Stimulated activated naive CD4-positive, alpha-beta T cell treated with Interleukin-2 at 50 U/mL for 16 hours (primary cell): Measurements from ENCODE around the gene MMD.
"Not testable (repeated sequence)": the region's sequence is repeated elsewhere in the genome, so short reads cannot be mapped to it uniquely, and the experiment has no call there.

ENCODE experiments used
- DNase-seq: peaks from one replicate; lab custom pipeline; 2025; lab: John Stamatoyannopoulos, UW

The MMD gene

DNA sequence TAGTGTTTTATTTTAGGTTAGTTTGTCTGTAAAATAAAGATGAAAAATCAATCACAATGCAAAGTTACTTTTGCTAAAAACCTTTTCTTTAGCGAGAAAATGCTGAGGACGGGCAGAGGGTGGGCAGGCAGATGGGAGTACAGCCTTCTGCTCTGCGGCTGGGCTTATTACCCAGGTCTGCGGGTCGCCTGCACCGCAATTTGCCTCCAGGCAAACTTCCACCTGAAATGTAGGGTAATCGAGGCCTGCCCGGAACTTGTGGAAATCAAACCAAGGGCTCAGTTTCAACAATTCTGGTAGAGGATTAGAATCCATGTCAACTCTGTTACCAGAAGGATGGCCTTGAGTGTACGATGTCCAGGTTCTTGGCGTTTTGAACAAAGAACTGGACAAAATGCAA, 22.3 kb upstream of the MMD start:
- no peak for DNase-seq

DNA sequence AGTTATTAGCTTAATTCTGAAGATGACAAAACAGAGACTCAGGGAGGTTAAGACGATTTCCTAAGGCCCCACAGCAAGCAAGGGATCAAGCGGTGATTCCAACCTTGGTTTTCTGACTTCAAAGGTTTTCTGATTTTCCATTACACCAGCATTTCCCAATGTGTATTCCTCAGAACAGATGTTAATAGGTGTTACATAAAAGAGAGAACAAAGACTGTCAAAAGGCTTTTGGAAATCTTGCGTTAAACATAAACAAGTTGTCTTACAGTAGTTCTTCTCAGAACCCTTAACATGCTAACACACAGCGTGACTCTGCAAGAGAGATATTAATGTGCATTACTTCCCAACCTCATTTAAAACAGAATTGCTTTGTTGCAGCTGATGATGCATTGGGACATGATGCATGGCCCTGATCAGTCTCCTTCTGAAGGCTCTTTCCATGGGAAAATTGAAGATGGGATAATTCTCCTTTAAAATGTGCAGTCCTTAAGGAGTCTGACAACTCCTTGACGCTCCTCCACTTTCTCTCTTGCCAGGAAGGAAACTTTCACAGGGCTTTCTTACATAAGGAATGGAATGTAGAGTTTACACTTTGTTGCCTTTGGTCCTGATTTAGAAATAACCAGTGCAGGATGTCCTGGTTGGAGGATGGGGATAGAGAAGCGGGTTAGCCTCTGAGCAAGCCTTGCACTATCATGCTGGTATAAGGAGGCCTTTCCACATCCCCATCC, 21.5 kb upstream of the MMD start:
- DNase-seq, result no peak

DNA sequence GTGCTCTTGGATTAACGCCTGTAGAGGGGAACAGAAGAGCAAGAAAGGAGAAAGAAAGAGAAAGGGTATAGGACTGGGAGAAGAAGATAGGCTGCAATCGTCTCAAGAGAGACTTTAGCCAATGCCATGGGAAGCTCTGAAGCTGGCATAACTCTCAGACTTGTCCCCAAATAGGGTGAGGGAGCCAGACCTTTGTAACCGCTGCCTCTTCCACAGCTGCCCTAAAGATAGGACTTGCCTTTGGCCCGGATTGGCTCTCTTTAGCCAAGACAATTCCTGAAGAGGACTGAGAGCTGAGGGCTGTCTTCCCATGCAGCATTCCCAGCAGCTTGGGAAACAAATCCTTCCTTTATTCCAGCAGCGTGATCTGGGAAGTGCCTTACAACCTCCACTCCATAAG, 20.8 kb upstream of the MMD start:
- no peak for DNase-seq

DNA sequence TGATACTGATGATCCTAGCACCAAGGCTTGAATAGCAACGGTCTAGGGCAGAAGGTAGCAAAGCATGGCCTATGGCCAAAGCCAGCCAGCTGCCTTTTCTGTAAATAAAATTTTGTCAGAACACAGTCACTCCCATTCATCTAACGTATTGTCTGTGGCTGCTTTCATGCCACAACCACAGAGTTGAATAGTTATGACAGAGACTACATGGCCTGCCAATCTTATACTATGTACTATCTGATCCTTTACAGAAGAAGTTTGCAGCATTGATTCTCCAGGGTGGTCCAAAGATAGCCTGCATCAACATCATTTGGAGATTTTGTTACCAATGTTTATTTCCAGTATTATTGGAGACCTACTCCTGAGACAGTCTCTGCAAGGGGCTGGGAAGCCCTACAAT, 19.9 kb upstream of the MMD start:
- no peak for DNase-seq

DNA sequence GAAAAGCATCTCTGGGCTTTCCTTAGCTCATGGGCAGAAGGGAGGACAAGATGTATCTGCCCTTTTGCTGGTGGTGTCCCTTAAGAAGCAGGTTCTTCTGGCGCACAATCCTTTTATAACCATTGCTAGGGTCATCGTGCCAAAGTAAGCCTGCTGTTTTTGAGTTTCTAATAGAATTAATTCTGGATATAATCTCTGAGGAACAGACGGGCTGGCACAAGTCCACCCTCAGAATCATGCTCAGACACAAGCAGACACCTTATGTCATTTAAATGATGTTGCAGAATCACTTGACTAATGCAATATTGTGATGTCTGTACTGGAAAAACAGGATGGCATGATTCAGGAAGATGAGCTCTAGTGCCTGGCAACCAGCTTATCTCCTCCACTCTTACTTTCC, 18.8 kb upstream of the MMD start:
- no peak for DNase-seq

DNA sequence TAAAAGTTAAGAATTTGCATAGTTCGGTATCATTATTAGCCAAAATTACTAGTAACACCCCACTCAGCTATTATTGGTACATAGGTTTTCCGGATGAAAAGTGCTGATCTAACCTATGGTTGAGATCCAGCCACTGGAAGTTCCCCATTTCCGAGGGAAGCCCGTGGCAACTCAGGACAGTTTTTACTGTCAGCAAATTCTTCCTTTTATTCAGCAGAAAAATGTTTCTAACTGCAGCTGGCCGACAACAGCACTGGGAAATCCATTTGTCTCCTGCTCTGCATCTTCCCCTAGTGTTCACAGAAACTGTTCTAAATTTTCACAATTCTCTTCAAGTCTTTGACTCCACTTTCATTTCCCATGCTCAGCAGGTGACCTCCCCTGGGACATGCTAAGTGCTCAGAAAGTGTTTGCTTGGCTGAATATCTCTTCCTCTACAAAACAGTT, 15.5 kb upstream of the MMD start:
- no peak for DNase-seq

DNA sequence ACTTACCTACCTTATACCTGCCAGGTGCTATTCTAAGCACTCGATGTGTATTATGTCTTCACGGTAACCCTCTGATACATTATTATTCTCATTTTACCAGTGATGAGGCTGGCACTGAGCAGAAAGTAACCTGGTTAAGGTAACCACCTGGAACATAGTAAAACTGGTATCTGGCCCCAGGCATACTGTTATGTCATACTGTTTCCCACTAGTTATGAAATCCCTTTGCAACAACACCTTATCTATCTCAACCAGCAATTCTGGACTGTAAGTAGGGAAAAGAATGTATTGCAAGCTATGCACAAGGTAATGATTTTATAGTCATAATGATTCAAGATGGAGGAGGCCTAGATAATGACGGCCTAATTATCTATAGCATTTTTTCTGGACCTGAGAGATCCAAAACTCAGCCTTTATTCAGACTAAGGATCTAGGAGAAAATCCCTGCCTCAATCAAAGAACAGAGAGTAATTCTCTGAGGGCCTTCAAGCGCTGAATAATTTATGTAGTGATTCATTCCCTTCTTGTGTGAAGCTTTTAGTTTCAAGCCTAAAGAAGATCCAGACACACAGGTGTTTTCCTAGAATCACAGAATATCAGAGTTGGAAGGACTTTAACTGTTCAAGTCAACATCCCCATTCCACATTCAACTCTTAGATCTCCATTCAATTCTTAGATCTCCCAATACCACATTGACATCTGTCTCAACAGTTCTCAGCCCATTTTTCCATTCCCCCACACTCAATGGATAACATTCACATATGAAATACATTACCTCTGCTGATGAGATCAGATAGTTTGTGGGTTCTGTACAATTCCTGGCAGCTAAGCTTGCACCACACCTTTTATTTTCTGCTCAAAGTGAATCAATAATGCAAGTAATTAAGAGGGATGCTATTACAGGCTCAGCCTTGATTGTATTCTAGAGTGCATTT, 14.9 kb upstream of the MMD start:
- DNase-seq, result no peak

DNA sequence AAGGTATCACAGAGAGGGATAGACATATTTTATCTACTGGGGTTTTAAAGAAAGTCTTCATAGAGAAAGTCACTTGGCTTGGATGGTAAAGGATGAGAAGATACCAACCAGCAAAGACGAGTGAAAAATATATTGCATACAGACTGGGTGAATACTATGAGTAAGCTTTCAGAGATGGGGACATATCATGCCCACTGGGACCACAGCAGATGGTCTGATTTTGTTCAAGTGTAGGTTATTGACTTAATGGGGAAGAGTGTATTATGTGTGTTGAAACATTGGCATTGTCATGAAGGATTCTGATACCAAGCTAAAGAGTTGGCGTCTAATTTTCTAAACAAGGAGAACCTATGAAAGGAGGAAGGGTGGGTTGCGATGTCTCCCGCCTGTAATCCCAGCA, 13.8 kb upstream of the MMD start:
- DNase-seq, result no peak

DNA sequence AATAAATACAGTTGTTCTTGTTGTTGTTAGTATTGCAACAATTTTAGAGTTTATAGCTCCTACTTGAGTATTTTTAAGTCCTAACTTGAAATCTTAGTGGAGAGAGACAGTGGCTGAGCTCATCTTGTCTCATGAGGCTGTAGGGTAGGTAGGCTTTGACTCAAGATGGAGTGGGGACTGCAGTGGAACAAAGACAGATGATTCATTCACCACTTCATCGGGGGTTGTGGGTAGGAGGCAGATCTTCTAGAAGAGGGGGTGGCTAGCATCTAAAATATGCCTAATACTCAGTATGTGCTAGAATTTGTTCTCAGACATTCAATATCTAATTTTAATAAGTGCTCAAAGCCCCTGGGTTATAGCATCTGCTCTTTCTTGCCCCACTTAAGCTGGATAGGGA, 13.1 kb upstream of the MMD start:
- no peak for DNase-seq

DNA sequence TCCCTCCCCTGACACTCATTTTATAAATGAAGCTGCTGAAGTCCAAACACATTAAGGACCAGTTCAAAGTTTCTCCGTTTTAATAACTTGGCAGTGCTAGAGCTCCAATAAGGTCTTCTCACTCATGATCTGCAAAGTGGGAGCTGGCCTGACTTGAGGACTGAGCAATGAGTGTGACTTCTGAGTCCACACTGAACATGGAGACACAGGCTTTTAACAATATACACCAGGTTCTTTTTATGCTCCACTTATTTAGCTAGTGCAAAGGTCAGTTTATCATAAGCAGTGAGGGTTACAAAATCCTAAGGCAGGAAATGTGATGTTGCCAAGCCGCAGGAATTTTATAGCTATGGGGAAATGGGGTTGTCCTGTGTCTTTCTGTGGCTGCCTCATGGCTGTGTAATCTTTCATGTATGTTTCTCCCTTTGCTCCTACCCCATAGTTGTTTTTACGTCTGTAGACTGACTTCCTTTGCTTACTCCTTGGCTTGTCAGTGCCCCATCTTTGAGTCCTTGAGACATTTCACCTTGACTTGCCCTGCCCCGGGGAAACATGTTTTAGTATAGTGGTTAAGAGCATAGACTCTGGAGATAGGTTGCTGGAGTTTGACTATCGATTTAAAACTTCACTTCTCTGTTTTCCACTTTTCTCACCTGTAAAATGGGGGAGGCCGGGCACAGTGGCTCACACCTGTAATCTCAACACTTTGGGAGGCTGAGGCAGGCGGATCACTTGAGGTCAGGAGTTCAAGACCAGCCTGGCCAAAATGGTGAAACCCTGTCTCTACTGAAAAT, 12.2 kb upstream of the MMD start:
- no peak for DNase-seq

DNA sequence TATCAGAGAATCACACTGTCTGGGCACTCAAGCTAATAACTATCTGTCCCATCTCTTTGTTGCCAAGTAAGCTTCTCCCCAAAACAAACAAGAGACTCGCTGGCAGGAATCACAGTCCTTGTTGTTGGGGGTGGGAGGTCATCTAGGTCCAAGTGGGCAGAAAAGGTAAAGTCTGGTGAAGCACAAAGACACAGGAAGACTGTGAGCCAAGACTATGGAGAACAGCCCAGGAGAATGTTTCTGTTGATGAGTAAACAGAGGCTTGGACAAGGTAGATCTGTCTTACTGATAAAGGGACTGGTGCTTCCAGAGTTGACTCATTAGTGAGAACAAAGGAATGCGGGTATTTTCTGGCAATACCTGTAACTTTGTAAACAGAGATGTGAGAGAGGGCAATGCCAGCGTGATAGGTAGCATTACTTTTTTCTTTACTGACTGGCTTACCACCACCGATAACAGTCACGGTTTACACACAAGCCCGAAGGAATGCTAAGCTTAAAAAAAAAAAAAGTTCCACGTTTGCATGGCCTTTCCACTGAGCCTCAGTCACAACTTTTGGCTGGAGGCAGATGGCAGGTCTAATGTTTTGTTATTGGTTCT, 11.5 kb upstream of the MMD start:
- no peak for DNase-seq

DNA sequence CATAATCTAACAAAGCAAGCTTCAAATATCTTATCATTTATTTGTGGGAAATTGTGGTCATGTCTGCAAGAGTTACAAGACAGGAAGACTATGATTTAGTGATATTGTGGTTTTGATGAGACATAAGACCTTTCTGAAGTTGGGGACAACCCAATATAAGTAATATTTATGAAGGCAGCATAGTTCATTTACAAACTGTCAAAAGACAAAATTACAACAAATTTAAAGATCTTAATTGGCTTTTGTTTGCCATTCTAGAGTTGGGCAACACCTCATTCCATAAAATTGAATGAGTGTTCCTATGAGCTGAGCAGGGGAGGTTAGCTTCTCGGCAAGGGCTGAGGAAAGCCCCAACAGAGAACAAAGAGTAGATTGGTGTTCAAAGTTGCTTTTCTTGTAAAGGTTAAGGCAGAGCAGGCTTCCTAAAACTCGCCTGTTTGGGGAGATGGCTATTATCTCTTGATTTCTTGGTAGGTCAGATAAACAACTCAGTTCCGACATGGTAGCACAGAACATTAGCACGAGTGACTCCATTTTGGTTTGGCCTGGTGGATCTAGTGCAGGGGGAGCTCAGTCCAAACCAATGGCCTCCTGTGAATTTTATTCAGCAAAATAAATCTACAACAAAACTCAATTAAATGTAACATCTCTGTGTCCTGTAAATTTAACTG, 10.9 kb upstream of the MMD start:
- DNase-seq, result no peak

DNA sequence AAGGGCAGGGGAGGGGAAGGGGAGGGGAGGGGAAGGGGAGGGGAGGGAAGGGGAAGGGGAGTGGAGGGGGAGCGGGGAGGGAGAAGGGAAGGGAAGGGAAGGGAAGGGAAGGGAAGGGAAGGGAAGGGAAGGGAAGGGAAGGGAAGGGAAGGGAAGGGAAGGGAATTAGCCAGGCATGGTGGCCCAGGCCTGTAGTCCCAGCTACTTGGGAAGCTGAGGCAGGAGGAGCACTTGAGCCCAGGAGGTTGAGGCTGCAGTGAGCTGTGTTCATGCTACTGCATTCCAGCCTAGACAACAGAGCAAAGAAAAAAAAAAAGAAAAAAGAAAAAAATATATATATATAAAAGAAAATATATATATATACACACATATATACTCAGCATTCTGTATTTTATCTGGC, 10.3 kb upstream of the MMD start:
- not testable (repeated sequence) for DNase-seq

DNA sequence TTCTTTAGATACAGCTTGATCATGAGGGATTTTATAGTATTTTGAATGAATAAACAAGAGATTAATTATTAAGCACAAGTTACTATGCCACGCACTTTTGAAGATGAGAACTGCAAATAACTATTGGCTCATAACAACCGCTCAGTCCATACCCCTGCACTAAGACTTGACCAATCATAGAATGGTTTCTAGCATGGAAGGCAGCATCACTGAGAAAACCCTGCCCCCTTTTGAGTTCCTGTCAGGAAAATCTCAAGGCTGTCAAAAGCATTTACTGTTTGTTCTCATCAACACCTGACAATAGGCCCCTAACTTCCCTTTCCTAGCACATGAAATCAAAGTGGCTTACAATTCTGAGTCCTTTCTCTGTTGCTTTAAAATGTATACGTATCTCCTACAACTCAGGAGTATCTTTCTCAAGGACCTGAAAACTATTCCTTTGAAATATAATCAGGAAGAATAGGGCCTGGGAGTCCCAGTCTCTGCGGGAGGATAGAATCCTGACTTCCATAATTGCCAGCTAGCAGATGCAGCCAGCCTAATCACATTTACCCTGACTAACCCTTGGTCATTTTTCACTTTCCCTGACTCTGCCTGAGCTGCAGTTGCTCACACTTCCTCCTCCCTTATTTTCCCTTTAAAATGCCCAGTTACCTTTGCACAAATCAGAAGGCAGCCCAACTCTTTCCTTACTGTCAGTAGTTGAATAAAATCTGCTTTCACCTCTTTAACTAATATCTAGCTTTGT, 9.1 kb upstream of the MMD start:
- no peak for DNase-seq

DNA sequence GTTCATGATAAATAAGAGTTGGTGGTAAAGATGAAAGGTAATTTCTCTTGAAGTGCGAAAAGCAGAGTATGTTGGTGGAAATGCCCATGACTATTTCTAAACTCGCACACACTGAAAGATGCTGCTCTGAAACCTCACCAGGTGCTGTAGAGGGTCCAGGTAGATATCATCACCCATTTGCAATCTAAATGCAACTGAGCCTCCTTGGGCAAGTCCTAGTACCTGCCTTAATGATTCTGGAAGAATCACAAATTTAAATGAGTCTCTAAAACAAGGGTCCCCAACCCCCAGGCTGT, 5.9 kb upstream of the MMD start:
- DNase-seq, result no peak

DNA sequence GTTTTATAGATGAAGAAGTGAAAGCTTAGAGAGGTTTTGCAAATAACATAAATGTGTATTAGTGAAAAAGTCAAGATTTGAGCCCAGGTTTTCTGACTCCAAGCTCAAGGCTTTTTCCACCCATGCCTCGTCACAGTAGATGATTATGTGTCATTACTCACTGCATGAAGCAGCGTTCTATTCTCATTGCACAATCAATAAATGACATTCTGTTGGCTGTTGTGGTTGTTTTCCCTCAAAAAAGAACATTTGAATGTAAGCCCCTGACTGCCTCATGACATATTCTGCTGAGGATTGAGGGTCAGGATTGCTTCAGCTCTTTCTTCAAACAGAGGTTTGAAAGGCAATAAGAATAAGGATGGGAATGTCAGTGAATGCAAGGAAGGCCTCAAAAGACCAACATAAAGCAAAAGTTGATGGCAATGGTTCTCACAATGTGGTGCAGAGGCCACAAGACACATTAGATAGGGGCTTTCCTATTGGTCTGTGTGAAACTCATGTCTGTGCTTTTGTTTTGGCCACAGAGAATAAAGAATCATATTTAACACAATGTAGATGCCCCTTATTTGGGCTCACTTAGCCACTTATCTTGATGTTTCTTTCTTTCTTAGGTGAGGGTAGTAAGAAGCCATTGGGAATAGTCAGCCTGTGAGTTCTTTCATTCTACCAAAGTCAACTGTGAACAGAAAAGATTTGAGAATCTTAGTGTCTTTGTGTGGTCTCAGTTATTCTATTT, 5.4 kb upstream of the MMD start:
- no peak for DNase-seq

DNA sequence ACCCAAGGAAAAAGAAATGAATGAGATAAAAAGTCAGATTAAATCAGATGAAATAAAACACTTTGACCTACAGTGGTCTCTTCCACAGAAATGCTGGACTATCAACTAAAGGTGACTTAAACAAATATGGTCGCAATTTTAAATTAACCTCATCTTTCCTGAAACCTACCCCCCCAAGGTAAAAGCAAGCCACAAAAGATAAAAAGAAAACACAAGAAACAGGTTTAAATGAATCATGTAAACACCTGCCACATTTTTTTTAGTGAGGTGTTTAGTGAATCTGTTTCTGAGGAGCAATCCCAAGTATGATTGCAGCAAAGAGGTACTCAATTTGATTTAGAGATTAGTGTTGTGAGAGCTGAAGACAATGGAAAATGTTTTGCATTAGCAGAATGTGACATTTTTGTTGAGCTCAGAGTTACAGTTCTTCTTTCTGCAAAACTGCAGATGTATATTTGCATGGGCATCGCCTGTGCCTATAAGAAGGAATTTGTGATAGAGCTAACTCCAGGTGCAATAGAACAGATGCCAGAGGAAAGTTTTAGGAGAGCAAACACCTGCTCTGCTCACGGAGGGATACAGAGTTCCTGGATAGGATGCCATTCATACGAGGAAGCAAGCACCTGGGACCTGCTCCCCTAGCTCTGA, 3.4 kb upstream of the MMD start:
- DNase-seq, result no peak

DNA sequence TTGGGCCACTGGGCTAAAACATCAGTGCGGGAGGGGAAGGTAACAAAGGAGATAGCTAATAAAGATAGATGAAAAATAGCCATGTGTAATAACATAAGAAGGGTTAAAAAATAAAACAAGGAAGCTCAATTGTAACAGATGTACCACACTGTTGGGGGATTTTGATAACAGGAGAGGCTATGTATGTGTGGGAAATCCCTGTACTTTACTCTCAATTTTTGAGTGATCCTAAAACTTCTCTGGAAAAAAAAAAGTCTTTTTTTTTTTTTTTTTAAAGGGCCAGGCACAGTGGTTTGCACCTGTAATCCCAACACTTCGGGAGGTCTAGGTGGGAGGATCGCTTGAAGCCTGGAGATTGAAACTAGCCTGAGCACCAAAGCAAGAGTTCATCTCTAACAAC, 1.9 kb upstream of the MMD start:
- DNase-seq, result no peak

DNA sequence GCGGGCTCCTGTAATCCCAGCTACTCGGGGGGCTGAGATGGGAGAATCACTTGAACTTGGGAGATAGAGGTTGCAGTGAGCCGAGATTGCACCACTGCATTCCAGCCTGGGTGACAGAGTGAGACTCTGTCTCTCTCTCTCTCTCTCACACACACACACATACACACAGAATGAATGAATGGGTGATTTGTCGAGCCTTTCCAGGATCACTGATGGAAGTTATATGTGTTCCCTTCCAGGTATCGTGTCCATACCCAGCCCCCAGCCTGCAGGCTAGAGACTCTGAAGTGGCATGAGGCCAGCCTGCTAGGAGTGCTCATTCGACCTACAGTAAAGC, 1.2 kb upstream of the MMD start:
- DNase-seq, result not testable (repeated sequence)

DNA sequence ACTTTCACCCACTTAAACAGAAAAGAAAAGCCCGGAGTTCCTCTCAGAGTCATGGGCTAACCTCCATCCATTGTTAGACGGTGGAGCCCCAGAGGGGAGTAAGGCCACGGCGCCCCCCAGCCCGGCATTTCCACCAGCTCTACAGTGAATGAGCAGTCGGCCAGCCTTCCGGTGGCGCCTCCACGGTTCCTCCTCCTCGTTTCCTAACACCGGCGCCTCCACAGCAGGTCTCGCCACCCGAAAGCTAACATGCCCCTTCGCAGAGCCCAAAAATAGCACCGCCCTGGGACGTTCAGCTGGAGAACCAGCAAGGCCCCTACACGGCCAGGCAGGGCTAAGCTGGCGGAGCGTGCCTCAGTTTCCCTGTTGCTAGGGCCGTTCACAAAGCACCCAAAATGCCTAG, 858 bp downstream of the MMD start:
- peak; percentile 29 for DNase-seq
